HG03095 (cell line): ENCODE data around the gene GSTO1.
"Not testable (repeated sequence)": the region's sequence is repeated elsewhere in the genome, so short reads cannot be mapped to it uniquely, and the experiment has no call there.

ENCODE experiments used
- ATAC-seq: cut with Tn5 transposase; IDR thresholded peaks from one replicate; pipeline ENCODE4 v1.9.1; 2021; ENCODE audit warnings: moderate library complexity; ENCODE audit not compliant: unreplicated experiment

The GSTO1 gene

GRCh38 chr10:104248931-104249330, 5.8 kb upstream of the GSTO1 start:
- not testable (repeated sequence) for ATAC-seq

- no peak for ATAC-seq
Observed at GRCh38 chr10:104250371-104250770, 4.3 kb upstream of the GSTO1 start.

GRCh38 chr10:104251443-104251842, 3.2 kb upstream of the GSTO1 start:
- ATAC-seq, result no peak

- ATAC-seq, result no peak
Observed at GRCh38 chr10:104252368-104252767, 2.3 kb upstream of the GSTO1 start.

- ATAC-seq, result no peak
Observed at GRCh38 chr10:104253106-104253505, 1.6 kb upstream of the GSTO1 start.

- ATAC-seq, result no peak
Observed at GRCh38 chr10:104253606-104254410, 884 bp upstream of the GSTO1 start.

GRCh38 chr10:104255311-104255981, 754 bp downstream of the GSTO1 start:
- peak; percentile 41 for ATAC-seq

GRCh38 chr10:104256335-104256961, 1.8 kb downstream of the GSTO1 start:
- no peak for ATAC-seq

GRCh38 chr10:104257235-104257634, 2.5 kb downstream of the GSTO1 start:
- ATAC-seq, result no peak

- ATAC-seq, result no peak
Observed at GRCh38 chr10:104258209-104258608, 3.5 kb downstream of the GSTO1 start.

- ATAC-seq, result no peak
Observed at GRCh38 chr10:104259456-104259855, 4.8 kb downstream of the GSTO1 start.

- no peak for ATAC-seq
Observed at GRCh38 chr10:104259999-104260774, 5.5 kb downstream of the GSTO1 start.

- ATAC-seq, result no peak
Observed at GRCh38 chr10:104260775-104261115, 6.1 kb downstream of the GSTO1 start.

- no peak for ATAC-seq
Observed at GRCh38 chr10:104262055-104262454, 7.4 kb downstream of the GSTO1 start.

GRCh38 chr10:104264783-104265182, 10.1 kb downstream of the GSTO1 start:
- ATAC-seq, result no peak

- no peak for ATAC-seq
Observed at GRCh38 chr10:104267721-104268404, 13.2 kb downstream of the GSTO1 start.

- no peak for ATAC-seq
Observed at GRCh38 chr10:104268405-104268712, 13.7 kb downstream of the GSTO1 start.

GRCh38 chr10:104268713-104269645, 14.3 kb downstream of the GSTO1 start, which contains the start of gene GSTO2:
Gene GSTO2 (plus strand): TSS chr10:104269184. CDS start chr10:104274916, 5,732 bp downstream.
- peak; percentile 97 for ATAC-seq

- ATAC-seq, result no peak
Observed at GRCh38 chr10:104273286-104273685, 18.6 kb downstream of the GSTO1 start.
